GM12864 (cell line): Measurements from ENCODE around the gene TMPRSS4.

ENCODE experiments used
- DNase-seq: peaks from one replicate; pipeline ENCODE4 v3.0.0-alpha.2; 2011; ENCODE audit warnings: low read depth
- H3K4me3 ChIP-seq: 2 replicates; pipeline ENCODE4 v1.5.1; 2011; ENCODE audit warnings: mild to moderate bottlenecking, low read depth, low read length, control low read depth
- CTCF ChIP-seq: IDR thresholded peaks from 2 replicates; pipeline ENCODE4 v1.5.1; 2011; ENCODE audit warnings: low read depth, mild to moderate bottlenecking, moderate library complexity, low read length, control low read depth, inconsistent platforms; ENCODE audit errors: missing control alignments

TMPRSS4 gene

GRCh38 chr11:118082880-118083552 lies 6.1 kb downstream of the TMPRSS4 start:
- no peak for DNase-seq
- no peak for TF ChIP-seq CTCF
- H3K4me3 ChIP-seq = no peak overlapping the region

GRCh38 chr11:118084247-118084646 lies 7.4 kb downstream of the TMPRSS4 start:
- no peak for TF ChIP-seq CTCF
- no peak for DNase-seq
- no peak overlapping the region for H3K4me3 ChIP-seq

GRCh38 chr11:118084656-118085055 lies 7.8 kb downstream of the TMPRSS4 start:
- no peak for TF ChIP-seq CTCF
- no peak overlapping the region for H3K4me3 ChIP-seq
- DNase-seq = no peak

- DNase-seq = no peak
- no peak for TF ChIP-seq CTCF
- no peak within 1 kb of the TSS for H3K4me3 ChIP-seq
These were observed 10.3 kb downstream of the TMPRSS4 start, which contains the start of gene SMIM35 for GRCh38 chr11:118086913-118087768. Gene SMIM35 (minus strand): TSS chr11:118086963. CDS start chr11:118086757, 206 bp downstream.

- no peak for DNase-seq
- TF ChIP-seq CTCF = no peak
- no peak overlapping the region for H3K4me3 ChIP-seq
These were observed 11.1 kb downstream of the TMPRSS4 start for GRCh38 chr11:118087931-118088330.

GRCh38 chr11:118088531-118088930 lies 11.7 kb downstream of the TMPRSS4 start:
- TF ChIP-seq CTCF = no peak
- no peak for DNase-seq
- no peak overlapping the region for H3K4me3 ChIP-seq
